ENCODE measurements around the gene PRKN. TPM values are rescaled to one million over a fixed set of nuclear protein-coding genes. Genes with fewer than 3 reads are reported as not detected.

Gene PRKN
- total RNA-seq, 1 experiment from 2014 or later, result not detected

GRCh38 chr6:161802231-161802630, 925.3 kb downstream of the PRKN start:
- intact Hi-C loops (cut with micrococcal nuclease; ENCODE audit: unreplicated experiment), result no loop called here
- TF ChIP-seq EZH2 (IDR thresholded peaks at IDR 0.05; ENCODE audit: low read depth), result no peak
- TF ChIP-seq, protein P1, sequence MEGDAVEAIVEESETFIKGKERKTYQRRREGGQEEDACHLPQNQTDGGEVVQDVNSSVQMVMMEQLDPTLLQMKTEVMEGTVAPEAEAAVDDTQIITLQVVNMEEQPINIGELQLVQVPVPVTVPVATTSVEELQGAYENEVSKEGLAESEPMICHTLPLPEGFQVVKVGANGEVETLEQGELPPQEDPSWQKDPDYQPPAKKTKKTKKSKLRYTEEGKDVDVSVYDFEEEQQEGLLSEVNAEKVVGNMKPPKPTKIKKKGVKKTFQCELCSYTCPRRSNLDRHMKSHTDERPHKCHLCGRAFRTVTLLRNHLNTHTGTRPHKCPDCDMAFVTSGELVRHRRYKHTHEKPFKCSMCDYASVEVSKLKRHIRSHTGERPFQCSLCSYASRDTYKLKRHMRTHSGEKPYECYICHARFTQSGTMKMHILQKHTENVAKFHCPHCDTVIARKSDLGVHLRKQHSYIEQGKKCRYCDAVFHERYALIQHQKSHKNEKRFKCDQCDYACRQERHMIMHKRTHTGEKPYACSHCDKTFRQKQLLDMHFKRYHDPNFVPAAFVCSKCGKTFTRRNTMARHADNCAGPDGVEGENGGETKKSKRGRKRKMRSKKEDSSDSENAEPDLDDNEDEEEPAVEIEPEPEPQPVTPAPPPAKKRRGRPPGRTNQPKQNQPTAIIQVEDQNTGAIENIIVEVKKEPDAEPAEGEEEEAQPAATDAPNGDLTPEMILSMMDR (conservative IDR thresholded peaks at IDR 0.05), result no peak
- H3K79me2 ChIP-seq (ENCODE audit: low read depth), result no peaks in the 10 kb centered on the region
- no peaks in the 10 kb centered on the region for H3K9me3 ChIP-seq (ENCODE audit: insufficient read depth, low read depth)
- DNase-seq, result no peak
- H3K9me2 ChIP-seq (ENCODE audit: insufficient read depth), result no peaks in the 10 kb centered on the region
- POLR2A ChIA-PET (ENCODE audit: unreplicated experiment), result no interaction called here
- no peaks in the 10 kb centered on the region for H3K36me3 ChIP-seq (ENCODE audit: low read depth)
- H2AFZ ChIP-seq, result no peak overlapping the region
- CTCF ChIA-PET, result no interaction called here
- H3K27me3 ChIP-seq (ENCODE audit: insufficient read depth, low read depth), result peaks cover 1% of the 10 kb centered on the region
- no peak overlapping the region for H3K27ac ChIP-seq
- no peaks in the 10 kb centered on the region for H3F3A ChIP-seq (ENCODE audit: insufficient read depth, low read depth)
- H3K4me2 ChIP-seq, result no peak overlapping the region
- H3K4me3 ChIP-seq, result no peak overlapping the region
- no peaks in the 10 kb centered on the region for H3K4me1 ChIP-seq (replicated peaks; ENCODE audit: insufficient read depth)
- no TSS peak for BruUV-seq (replicated peaks)
- H4K20me1 ChIP-seq (ENCODE audit: insufficient read depth), result no peaks in the 10 kb centered on the region

GRCh38 chr6:161798844-161799394, 928.6 kb downstream of the PRKN start:
- Histone ChIP-seq H3K79me2 (ENCODE audit: low read depth) (no peaks in the 10 kb centered on the region), H3K36me3 (ENCODE audit: low read depth) (no peaks in the 10 kb centered on the region), H4K20me1 (ENCODE audit: insufficient read depth) (no peaks in the 10 kb centered on the region), H3F3A (ENCODE audit: insufficient read depth, low read depth) (no peaks in the 10 kb centered on the region), H3K9me3 (ENCODE audit: insufficient read depth, low read depth) (no peaks in the 10 kb centered on the region), H3K27ac (no peak overlapping the region), H3K27me3 (ENCODE audit: insufficient read depth, low read depth) (peaks cover 3% of the 10 kb centered on the region), H3K4me1 (replicated peaks; ENCODE audit: insufficient read depth) (no peaks in the 10 kb centered on the region), H3K4me2 (no peak overlapping the region), H3K9me2 (ENCODE audit: insufficient read depth) (no peaks in the 10 kb centered on the region), H2AFZ (no peak overlapping the region), H3K4me3 (no peak overlapping the region)
- DNase-seq, result no peak
- TF ChIP-seq, protein P1 (conservative IDR thresholded peaks at IDR 0.05), result no peak
- no peak for TF ChIP-seq EZH2 (IDR thresholded peaks at IDR 0.05; ENCODE audit: low read depth)
- CTCF ChIA-PET, result no interaction called here
- intact Hi-C loops (cut with micrococcal nuclease; ENCODE audit: unreplicated experiment), result no loop called here
- POLR2A ChIA-PET (ENCODE audit: unreplicated experiment), result no interaction called here
- BruUV-seq (replicated peaks), result no TSS peak

- no peaks in the 10 kb centered on the region for H4K20me1 ChIP-seq (ENCODE audit: insufficient read depth)
- CTCF ChIA-PET, result no interaction called here
- no peak overlapping the region for H3K4me3 ChIP-seq
- BruUV-seq (replicated peaks), result no TSS peak
- no peak overlapping the region for H2AFZ ChIP-seq
- H3K4me2 ChIP-seq, result no peak overlapping the region
- POLR2A ChIA-PET (ENCODE audit: unreplicated experiment), result no interaction called here
- no peak for TF ChIP-seq EZH2 (IDR thresholded peaks at IDR 0.05; ENCODE audit: low read depth)
- TF ChIP-seq, protein P1 (conservative IDR thresholded peaks at IDR 0.05), result no peak
- intact Hi-C loops (cut with micrococcal nuclease; ENCODE audit: unreplicated experiment), result no loop called here
- H3K27me3 ChIP-seq (ENCODE audit: insufficient read depth, low read depth), result peaks cover 3% of the 10 kb centered on the region
- H3K9me3 ChIP-seq (ENCODE audit: insufficient read depth, low read depth), result no peaks in the 10 kb centered on the region
- H3K79me2 ChIP-seq (ENCODE audit: low read depth), result no peaks in the 10 kb centered on the region
- no peaks in the 10 kb centered on the region for H3F3A ChIP-seq (ENCODE audit: insufficient read depth, low read depth)
- no peak overlapping the region for H3K27ac ChIP-seq
- no peak for DNase-seq
- no peaks in the 10 kb centered on the region for H3K4me1 ChIP-seq (replicated peaks; ENCODE audit: insufficient read depth)
- no peaks in the 10 kb centered on the region for H3K36me3 ChIP-seq (ENCODE audit: low read depth)
- H3K9me2 ChIP-seq (ENCODE audit: insufficient read depth), result no peaks in the 10 kb centered on the region; the same call in 1 of the 2 replicates
Measured at GRCh38 chr6:161796681-161797080, 930.9 kb downstream of the PRKN start.
